SKM-1 (cell line): ENCODE measurements around the gene PMVK.
"Not testable (repeated sequence)": the region's sequence is repeated elsewhere in the genome, so short reads cannot be mapped to it uniquely, and the experiment has no call there.

ENCODE experiments used
- DNase-seq: peaks from one replicate; lab custom pipeline; 2025; ENCODE audit not compliant: unreplicated experiment; lab: John Stamatoyannopoulos, UW

Gene PMVK

GRCh38 chr1:154925335-154926170 lies 11.0 kb downstream of the PMVK start:
- peak; percentile 44 for DNase-seq

- no peak for DNase-seq
Observed at GRCh38 chr1:154923695-154924094, 12.8 kb downstream of the PMVK start.

GRCh38 chr1:154913273-154913672 lies 23.2 kb downstream of the PMVK start:
- no peak for DNase-seq

- no peak for DNase-seq
Observed at GRCh38 chr1:154912755-154913154, 23.8 kb downstream of the PMVK start.

GRCh38 chr1:154911691-154912550 lies 24.6 kb downstream of the PMVK start:
- no peak for DNase-seq

GRCh38 chr1:154910851-154911250 lies 25.7 kb downstream of the PMVK start:
- DNase-seq: no peak

- DNase-seq: no peak
Observed at GRCh38 chr1:154908937-154909336, 27.6 kb downstream of the PMVK start.

- DNase-seq: not testable (repeated sequence)
Observed at GRCh38 chr1:154908129-154908528, 28.4 kb downstream of the PMVK start.

GRCh38 chr1:154906621-154907081 lies 29.9 kb downstream of the PMVK start:
- DNase-seq: no peak

- DNase-seq: no peak
Observed at GRCh38 chr1:154902938-154903566, 33.5 kb downstream of the PMVK start.

- no peak for DNase-seq
Observed at GRCh38 chr1:154901591-154901990, 34.9 kb downstream of the PMVK start.

GRCh38 chr1:154899041-154899440 lies 37.5 kb downstream of the PMVK start:
- no peak for DNase-seq

- DNase-seq: no peak
Observed at GRCh38 chr1:154896771-154897286, 39.7 kb downstream of the PMVK start.

- DNase-seq: no peak
Observed at GRCh38 chr1:154895798-154896197, 40.7 kb downstream of the PMVK start.

- no peak for DNase-seq
Observed at GRCh38 chr1:154891452-154891851, 45.1 kb downstream of the PMVK start.

GRCh38 chr1:154888757-154889156 lies 47.8 kb downstream of the PMVK start:
- DNase-seq: no peak

- no peak for DNase-seq
Observed at GRCh38 chr1:154886281-154887015, 50.1 kb downstream of the PMVK start.

- DNase-seq: no peak
Observed at GRCh38 chr1:154884869-154885701, 51.4 kb downstream of the PMVK start.
